Measurements from ENCODE around the gene GRID1. TPM values are rescaled to one million over a fixed set of nuclear protein-coding genes. Genes with fewer than 3 reads are reported as not detected.

GRID1 gene
- polyA plus RNA-seq, 4 donors = 0.27 to 1.1 (median 0.40) TPM; not detected in 1

DNA sequence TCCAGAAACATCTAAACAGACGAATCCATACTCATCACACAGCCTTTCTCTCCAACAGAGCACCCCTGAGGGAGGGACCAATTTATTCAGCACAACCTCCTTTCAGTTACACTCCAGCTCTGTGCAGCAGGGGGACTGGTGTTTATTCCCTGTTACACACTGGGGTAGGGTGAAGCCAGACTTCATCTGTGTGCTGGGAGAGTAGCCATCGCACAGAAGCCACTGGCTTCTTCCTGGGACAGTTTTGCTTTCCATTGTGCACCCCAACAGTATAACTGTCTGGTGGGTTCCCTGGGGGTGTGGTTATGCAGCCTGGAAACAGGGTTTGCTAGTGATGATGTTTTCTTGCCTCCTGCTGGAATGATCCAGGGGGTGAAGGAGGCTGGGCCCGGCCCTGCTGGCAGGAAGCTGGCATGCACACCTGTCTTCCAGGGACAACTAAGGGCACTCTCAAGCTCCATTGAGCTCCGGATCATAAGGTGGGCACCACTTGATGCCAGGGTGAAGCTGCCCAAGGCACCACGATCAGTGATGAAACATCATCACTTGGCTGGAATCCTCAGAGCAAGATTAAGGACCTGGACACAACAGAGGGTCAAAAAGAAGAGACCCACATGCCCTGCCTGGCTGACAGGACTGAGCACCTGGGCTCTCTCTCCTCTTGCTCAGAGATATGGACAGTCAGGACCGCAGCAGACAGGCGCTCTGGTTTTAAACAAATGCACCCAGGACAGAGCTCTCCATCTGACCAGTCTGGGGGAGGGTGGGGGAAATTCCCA, 293.2 kb downstream of the GRID1 start:
- no peaks in the 10 kb centered on the region for H3K4me1 ChIP-seq (ENCODE audit: control insufficient read depth in 3 of 3, insufficient read depth in 2 of 3, low read depth in 1 of 3, low read length in 2 of 3)
- no peaks in the 10 kb centered on the region for H3K36me3 ChIP-seq (ENCODE audit: control insufficient read depth in 3 of 3, insufficient read depth in 2 of 3, low read depth in 1 of 3, low read length in 3 of 3)
- FAIRE-seq (no peak), DNase-seq (no peak)
- H3K9me3 ChIP-seq (ENCODE audit: control insufficient read depth in 2 of 2, insufficient read depth in 1 of 2, low read depth in 1 of 2, low read length in 1 of 2) = no peaks in the 10 kb centered on the region
- peaks cover 0 to 3% (median 0%) of the 10 kb centered on the region in 3 donors for H3K27me3 ChIP-seq (ENCODE audit: control insufficient read depth in 3 of 3, insufficient read depth in 3 of 3, low read length in 3 of 3)
- H3K27ac ChIP-seq (ENCODE audit: low read depth in 1 of 3, low read length in 2 of 3) = no peak overlapping the region
- no peak overlapping the region for H3K4me3 ChIP-seq (ENCODE audit: low read depth in 1 of 3, low read length in 3 of 3)
- 62 to 70% (median 64%) methylated on average over 7 of the region's 7 CpGs for whole genome bisulfite sequencing, 3 donors

DNA sequence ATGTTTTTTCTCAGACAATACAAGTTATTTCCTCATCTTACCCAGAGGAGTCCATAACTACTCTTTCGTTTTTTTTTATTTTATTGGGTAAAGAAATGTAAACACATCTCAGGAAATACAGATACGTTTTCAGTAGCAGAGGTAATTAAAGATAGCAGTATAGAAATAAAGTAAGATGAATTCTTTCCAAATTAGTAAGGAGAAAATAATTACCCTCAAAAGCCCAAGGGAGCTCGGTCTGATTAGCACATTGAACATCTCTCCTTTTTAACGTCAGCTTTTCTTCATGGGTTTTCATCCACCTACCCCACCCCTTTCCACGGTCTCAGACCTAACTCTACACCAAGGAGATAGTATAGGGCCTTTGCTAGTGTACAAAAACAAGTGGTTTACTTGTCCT, 294.2 kb downstream of the GRID1 start:
- Histone ChIP-seq H3K27ac (ENCODE audit: low read depth in 1 of 3, low read length in 2 of 3) (no peak overlapping the region), H3K4me1 (ENCODE audit: control insufficient read depth in 3 of 3, insufficient read depth in 2 of 3, low read depth in 1 of 3, low read length in 2 of 3) (no peaks in the 10 kb centered on the region), H3K9me3 (ENCODE audit: control insufficient read depth in 2 of 2, insufficient read depth in 1 of 2, low read depth in 1 of 2, low read length in 1 of 2) (no peaks in the 10 kb centered on the region), H3K27me3 (ENCODE audit: control insufficient read depth in 3 of 3, insufficient read depth in 3 of 3, low read length in 3 of 3) (peaks cover 0 to 4% (median 3%) of the 10 kb centered on the region in 3 donors), H3K4me3 (ENCODE audit: low read depth in 1 of 3, low read length in 3 of 3) (no peak overlapping the region), H3K36me3 (ENCODE audit: control insufficient read depth in 3 of 3, insufficient read depth in 2 of 3, low read depth in 1 of 3, low read length in 3 of 3) (no peaks in the 10 kb centered on the region)
- no peak for DNase-seq
- no peak for FAIRE-seq
- 40 to 61% (median 46%) methylated on average over 5 of the region's 5 CpGs for WGBS, 3 donors

DNA sequence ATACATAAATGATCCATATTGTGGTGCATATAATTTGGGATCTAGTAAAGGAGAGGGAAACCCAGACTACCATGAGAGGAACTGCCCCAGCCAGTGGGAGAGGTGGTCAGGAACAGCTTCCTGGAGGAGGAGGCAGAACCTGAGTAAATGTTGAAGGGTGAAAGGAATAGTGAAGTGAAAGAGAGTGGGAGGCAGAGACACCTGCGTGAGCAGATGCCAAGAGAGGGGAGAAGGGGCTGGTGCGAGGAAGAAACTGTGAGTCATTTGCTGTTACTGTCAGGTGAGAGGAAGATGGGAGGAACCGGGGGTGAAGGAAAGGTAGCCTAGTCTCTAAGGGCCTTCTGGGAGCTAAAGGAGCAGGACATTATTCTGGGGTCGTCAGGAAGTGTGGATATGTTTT, 294.8 kb downstream of the GRID1 start:
- DNase-seq = no peak
- no peak for FAIRE-seq

DNA sequence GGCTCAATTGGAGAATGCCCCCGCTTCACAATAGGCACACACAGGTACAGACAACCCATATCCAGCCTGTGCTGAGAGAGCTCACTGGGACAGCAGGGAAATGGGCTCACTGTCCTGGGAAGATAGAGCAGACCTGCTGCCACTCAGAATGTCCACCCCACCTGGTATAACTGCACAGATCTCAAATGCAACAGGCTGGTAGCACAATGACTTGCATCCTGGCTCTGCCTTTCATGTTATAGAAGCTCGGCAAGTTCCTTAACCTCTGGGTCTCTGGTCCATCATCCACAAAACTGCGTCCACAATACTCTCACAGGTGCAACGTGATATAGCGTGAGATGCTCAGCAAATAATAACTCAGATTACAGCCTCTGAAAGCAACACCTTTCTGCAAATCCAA, 295.4 kb downstream of the GRID1 start:
- DNase-seq (no peak), FAIRE-seq (no peak)
- no peak overlapping the region for H3K4me3 ChIP-seq (ENCODE audit: low read depth in 1 of 3, low read length in 3 of 3)
- H3K9me3 ChIP-seq (ENCODE audit: control insufficient read depth in 2 of 2, insufficient read depth in 1 of 2, low read depth in 1 of 2, low read length in 1 of 2) = no peaks in the 10 kb centered on the region
- H3K36me3 ChIP-seq (ENCODE audit: control insufficient read depth in 3 of 3, insufficient read depth in 2 of 3, low read depth in 1 of 3, low read length in 3 of 3) = no peaks in the 10 kb centered on the region
- H3K4me1 ChIP-seq (ENCODE audit: control insufficient read depth in 3 of 3, insufficient read depth in 2 of 3, low read depth in 1 of 3, low read length in 2 of 3) = no peaks in the 10 kb centered on the region
- H3K27me3 ChIP-seq (ENCODE audit: control insufficient read depth in 3 of 3, insufficient read depth in 3 of 3, low read length in 3 of 3) = peaks cover 0 to 4% (median 3%) of the 10 kb centered on the region in 3 donors
- 68 to 79% (median 70%) methylated on average over 5 of the region's 5 CpGs for WGBS, 3 donors
- no peak overlapping the region for H3K27ac ChIP-seq (ENCODE audit: low read depth in 1 of 3, low read length in 2 of 3)

More for the DNA sequence above, 294.8 kb downstream of the GRID1 start:
- Histone ChIP-seq H3K9me3 (ENCODE audit: control insufficient read depth in 2 of 2, insufficient read depth in 1 of 2, low read depth in 1 of 2, low read length in 1 of 2) (no peaks in the 10 kb centered on the region), H3K27me3 (ENCODE audit: control insufficient read depth in 3 of 3, insufficient read depth in 3 of 3, low read length in 3 of 3) (peaks cover 0 to 4% (median 3%) of the 10 kb centered on the region in 3 donors), H3K4me3 (ENCODE audit: low read depth in 1 of 3, low read length in 3 of 3) (no peak overlapping the region), H3K27ac (ENCODE audit: low read depth in 1 of 3, low read length in 2 of 3) (no peak overlapping the region), H3K36me3 (ENCODE audit: control insufficient read depth in 3 of 3, insufficient read depth in 2 of 3, low read depth in 1 of 3, low read length in 3 of 3) (no peaks in the 10 kb centered on the region), H3K4me1 (ENCODE audit: control insufficient read depth in 3 of 3, insufficient read depth in 2 of 3, low read depth in 1 of 3, low read length in 2 of 3) (no peaks in the 10 kb centered on the region)
- WGBS, 3 donors = 45 to 56% (median 48%) methylated on average over 4 of the region's 4 CpGs

DNA sequence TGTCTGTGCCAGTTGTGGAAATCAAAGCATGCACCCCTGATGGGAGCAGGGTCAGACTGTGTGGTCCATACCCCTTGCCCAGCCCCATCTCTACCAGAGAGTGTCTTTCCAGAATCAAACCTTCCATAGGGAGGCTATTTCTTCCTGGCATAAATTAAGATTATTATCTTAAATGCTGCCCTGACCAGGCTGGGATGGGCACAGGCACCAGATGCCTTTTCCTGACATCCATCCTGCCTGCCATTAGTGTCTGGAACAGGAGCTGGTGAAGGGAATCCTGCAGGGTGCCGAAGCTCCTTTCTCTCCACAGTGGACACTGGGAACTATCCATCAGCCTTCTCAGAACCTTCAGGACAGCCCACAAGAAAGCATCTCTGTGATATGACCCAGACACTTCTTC, 296.3 kb downstream of the GRID1 start:
- Histone ChIP-seq H3K4me1 (ENCODE audit: control insufficient read depth in 3 of 3, insufficient read depth in 2 of 3, low read depth in 1 of 3, low read length in 2 of 3) (no peaks in the 10 kb centered on the region), H3K27me3 (ENCODE audit: control insufficient read depth in 3 of 3, insufficient read depth in 3 of 3, low read length in 3 of 3) (peaks cover 0 to 10% (median 3%) of the 10 kb centered on the region in 3 donors), H3K27ac (ENCODE audit: low read depth in 1 of 3, low read length in 2 of 3) (no peak overlapping the region), H3K4me3 (ENCODE audit: low read depth in 1 of 3, low read length in 3 of 3) (no peak overlapping the region), H3K36me3 (ENCODE audit: control insufficient read depth in 3 of 3, insufficient read depth in 2 of 3, low read depth in 1 of 3, low read length in 3 of 3) (no peaks in the 10 kb centered on the region), H3K9me3 (ENCODE audit: control insufficient read depth in 2 of 2, insufficient read depth in 1 of 2, low read depth in 1 of 2, low read length in 1 of 2) (no peaks in the 10 kb centered on the region)
- WGBS, 3 donors = 63 to 93% (median 71%) methylated on average over 1 of the region's 1 CpG
- FAIRE-seq (no peak), DNase-seq (no peak)

DNA sequence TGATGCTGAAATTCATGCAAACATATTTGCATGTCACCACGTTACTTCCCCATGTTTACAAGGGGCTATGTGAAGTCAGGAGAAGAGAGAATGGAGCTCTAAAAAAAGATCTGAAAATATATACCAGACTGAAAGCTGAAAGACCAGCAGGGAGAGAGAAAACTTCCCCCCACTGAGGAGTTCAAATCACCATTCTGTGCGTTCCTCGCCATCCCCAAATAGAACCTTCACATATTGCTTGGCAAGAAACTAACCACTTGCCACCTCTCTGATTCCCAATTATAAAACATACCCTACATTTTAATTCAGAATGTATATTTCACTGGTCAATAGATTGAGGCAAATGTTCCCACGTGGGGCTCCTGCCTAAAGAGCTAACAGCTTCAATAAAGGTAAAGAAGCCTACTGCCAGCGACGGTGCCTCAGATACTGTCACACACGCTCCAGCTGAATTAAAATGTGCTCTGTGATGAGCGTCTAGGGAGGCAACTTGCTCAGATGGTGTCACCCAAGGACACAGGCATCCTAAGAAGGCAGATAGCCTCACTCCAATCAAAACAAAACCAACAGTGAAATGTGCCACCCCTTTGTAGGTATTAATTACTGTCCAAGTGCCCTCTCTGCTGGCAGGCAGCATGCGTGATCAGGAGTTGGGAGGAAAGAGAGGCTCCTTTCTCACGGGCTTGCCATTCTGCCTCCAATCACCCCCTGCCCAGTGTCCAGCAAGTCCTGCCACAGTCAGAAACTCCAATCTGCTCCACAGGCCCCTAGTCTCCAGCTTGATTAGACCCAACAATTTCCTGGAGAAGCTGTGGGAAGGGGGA, 298.2 kb downstream of the GRID1 start:
- Histone ChIP-seq H3K27me3 (ENCODE audit: control insufficient read depth in 3 of 3, insufficient read depth in 3 of 3, low read length in 3 of 3) (peaks cover 0 to 12% (median 1%) of the 10 kb centered on the region in 3 donors), H3K4me1 (ENCODE audit: control insufficient read depth in 3 of 3, insufficient read depth in 2 of 3, low read depth in 1 of 3, low read length in 2 of 3) (no peaks in the 10 kb centered on the region), H3K36me3 (ENCODE audit: control insufficient read depth in 3 of 3, insufficient read depth in 2 of 3, low read depth in 1 of 3, low read length in 3 of 3) (no peaks in the 10 kb centered on the region), H3K4me3 (ENCODE audit: low read depth in 1 of 3, low read length in 3 of 3) (no peak overlapping the region), H3K9me3 (ENCODE audit: control insufficient read depth in 2 of 2, insufficient read depth in 1 of 2, low read depth in 1 of 2, low read length in 1 of 2) (no peaks in the 10 kb centered on the region), H3K27ac (ENCODE audit: low read depth in 1 of 3, low read length in 2 of 3) (no peak overlapping the region)
- DNase-seq (no peak), FAIRE-seq (no peak)
- WGBS, 3 donors = 67 to 81% (median 71%) methylated on average over 10 of the region's 10 CpGs

DNA sequence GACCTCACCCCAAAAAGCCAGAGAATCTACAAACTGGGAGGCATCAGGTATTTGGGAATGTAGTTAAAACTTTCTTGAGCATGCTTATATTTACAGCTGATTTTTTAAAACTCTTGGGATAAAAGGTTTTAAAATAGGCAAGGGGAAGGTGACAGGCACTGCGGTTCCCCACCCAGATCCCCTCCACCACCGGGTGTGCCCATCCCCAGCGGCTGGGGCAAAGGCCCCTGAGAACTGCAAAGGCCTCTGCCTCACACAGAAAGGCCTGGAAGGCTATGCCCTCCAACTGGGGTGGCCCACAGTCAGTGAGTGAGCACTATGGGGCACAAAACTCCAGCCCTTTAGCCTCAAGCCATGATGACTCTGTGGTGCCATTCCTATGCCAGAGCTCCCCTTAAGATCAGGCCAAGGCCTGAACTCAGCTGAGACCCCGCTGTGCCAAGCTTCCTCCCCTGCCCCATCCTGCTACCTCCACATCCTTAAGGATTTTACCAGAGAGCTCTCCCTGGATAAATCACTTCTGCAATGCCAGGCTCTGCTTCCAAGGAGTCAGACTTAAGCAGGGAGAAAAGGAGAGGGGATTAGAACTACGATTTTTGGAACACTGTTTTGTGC, 299.1 kb downstream of the GRID1 start:
- Histone ChIP-seq H3K9me3 (ENCODE audit: control insufficient read depth in 2 of 2, insufficient read depth in 1 of 2, low read depth in 1 of 2, low read length in 1 of 2) (no peaks in the 10 kb centered on the region), H3K4me1 (ENCODE audit: control insufficient read depth in 3 of 3, insufficient read depth in 2 of 3, low read depth in 1 of 3, low read length in 2 of 3) (no peaks in the 10 kb centered on the region), H3K27ac (ENCODE audit: low read depth in 1 of 3, low read length in 2 of 3) (no peak overlapping the region), H3K27me3 (ENCODE audit: control insufficient read depth in 3 of 3, insufficient read depth in 3 of 3, low read length in 3 of 3) (peaks cover 0 to 12% (median 0%) of the 10 kb centered on the region in 3 donors), H3K36me3 (ENCODE audit: control insufficient read depth in 3 of 3, insufficient read depth in 2 of 3, low read depth in 1 of 3, low read length in 3 of 3) (no peaks in the 10 kb centered on the region), H3K4me3 (ENCODE audit: low read depth in 1 of 3, low read length in 3 of 3) (no peak overlapping the region)
- DNase-seq (no peak), FAIRE-seq (no peak)
- 56 to 76% (median 67%) methylated on average over 5 of the region's 5 CpGs for WGBS, 3 donors

DNA sequence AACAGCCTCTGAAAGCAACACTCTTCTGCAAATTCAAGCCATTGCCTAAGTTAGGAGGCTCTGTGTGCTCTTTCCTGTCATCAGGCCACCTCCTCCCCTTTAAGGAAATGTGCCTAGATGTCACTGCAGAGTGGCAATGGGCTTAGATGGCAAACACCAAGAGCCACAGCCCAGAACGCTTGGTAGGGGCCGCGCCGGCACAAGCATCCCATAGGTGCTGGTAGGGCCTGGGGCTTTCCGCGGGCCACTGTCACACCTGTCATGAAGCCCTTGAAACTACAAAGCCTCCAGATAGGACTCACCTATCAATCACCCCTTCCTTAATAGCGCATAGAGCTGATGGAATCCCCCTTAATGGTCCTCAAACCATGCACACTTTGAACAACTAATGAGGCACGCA, 299.9 kb downstream of the GRID1 start:
- Histone ChIP-seq H3K27me3 (ENCODE audit: control insufficient read depth in 3 of 3, insufficient read depth in 3 of 3, low read length in 3 of 3) (peaks cover 0 to 12% (median 0%) of the 10 kb centered on the region in 3 donors), H3K9me3 (ENCODE audit: control insufficient read depth in 2 of 2, insufficient read depth in 1 of 2, low read depth in 1 of 2, low read length in 1 of 2) (no peaks in the 10 kb centered on the region), H3K4me1 (ENCODE audit: control insufficient read depth in 3 of 3, insufficient read depth in 2 of 3, low read depth in 1 of 3, low read length in 2 of 3) (no peaks in the 10 kb centered on the region), H3K4me3 (ENCODE audit: low read depth in 1 of 3, low read length in 3 of 3) (no peak overlapping the region), H3K36me3 (ENCODE audit: control insufficient read depth in 3 of 3, insufficient read depth in 2 of 3, low read depth in 1 of 3, low read length in 3 of 3) (no peaks in the 10 kb centered on the region), H3K27ac (ENCODE audit: low read depth in 1 of 3, low read length in 2 of 3) (no peak overlapping the region)
- WGBS, 3 donors = 84 to 86% (median 84%) methylated on average over 8 of the region's 8 CpGs
- no peak for FAIRE-seq
- DNase-seq = no peak
